Measurements from ENCODE around the gene COL16A1.

COL16A1 gene

DNA sequence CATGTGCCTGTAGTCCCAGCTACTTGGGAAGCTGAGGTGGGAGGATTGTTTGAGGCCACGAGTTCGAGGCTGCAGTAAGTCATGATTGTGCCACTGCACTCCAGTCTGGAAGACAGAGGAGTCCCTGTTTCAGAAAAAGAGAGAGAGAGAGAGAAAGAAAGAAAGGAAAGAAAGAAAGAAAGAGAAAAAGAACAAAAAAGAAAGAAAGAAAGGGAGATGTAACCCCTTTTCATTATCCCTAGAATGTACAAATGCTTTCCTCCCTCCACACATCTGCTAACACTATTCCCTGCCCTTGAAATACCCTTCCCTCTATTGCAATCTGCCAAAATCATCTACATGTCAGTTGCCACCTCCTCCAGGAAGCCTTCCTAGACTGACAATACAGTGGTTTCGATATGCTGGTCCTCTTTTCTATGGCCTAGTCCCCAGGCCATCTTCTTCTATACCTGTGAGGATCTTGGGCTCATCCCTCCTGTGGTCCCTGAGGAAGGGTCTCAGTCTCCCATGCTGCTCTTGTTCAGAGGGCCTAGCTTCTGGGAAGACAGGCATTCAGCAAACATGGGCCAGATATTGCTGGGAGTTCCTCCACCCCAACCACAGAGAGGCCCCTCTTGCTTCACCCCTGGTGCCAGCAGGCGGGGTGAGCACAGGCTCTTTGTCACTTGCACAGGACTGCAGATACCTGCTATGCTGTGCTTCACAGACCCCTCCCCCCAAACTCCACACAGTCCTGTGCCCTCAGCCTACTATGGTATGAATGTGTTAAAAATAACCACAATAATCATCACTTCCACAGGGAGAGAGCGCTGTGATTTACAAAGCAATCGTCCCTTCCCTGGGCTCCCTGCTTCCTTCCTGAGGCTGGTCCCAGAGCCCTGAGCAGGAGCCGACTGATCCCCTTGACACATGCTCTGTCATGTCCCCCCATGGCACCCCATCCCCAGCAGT, 46.2 kb upstream of the COL16A1 start:
- H3K4me3 ChIP-seq (ENCODE audit: low read length), result no peak overlapping the region
- H4K5ac ChIP-seq (ENCODE audit: low read length), result no peak overlapping the region
- H2BK5ac ChIP-seq (ENCODE audit: low read length), result no peak overlapping the region
- H3K79me1 ChIP-seq (ENCODE audit: low read length), result no peaks in the 10 kb centered on the region
- H3K4me2 ChIP-seq (ENCODE audit: low read length), result no peak overlapping the region
- peaks cover 12% of the 10 kb centered on the region for H3K4me1 ChIP-seq (ENCODE audit: control insufficient read depth, low read depth, low read length)
- no peaks in the 10 kb centered on the region for H3K36me3 ChIP-seq (ENCODE audit: control insufficient read depth, insufficient read depth, low read length)
- H3K27me3 ChIP-seq (ENCODE audit: insufficient read depth, low read length, poor library complexity), result no peaks in the 10 kb centered on the region
- H3K18ac ChIP-seq (ENCODE audit: low read length), result no peak overlapping the region
- no peak overlapping the region for H2AK5ac ChIP-seq (ENCODE audit: low read length)
- no peak overlapping the region for H3K56ac ChIP-seq (ENCODE audit: low read length)
- no CpG with 5 or more reads among the region's 7 CpGs for WGBS (ENCODE audit: extremely low coverage, insufficient coverage, low lambda C conversion rate)
- DNase-seq, result no peak
- H3K27ac ChIP-seq (ENCODE audit: low read depth, low read length), result no peak overlapping the region
- H4K8ac ChIP-seq (ENCODE audit: low read depth, low read length), result no peak overlapping the region
- no peak overlapping the region for H3K23ac ChIP-seq (ENCODE audit: low read length)
- no peak overlapping the region for H3K4ac ChIP-seq (ENCODE audit: low read depth, low read length)
- H3K9ac ChIP-seq (ENCODE audit: low read length), result no peak overlapping the region
- H3K79me2 ChIP-seq (ENCODE audit: control insufficient read depth, insufficient read depth, low read length), result no peaks in the 10 kb centered on the region
- no peak overlapping the region for H2BK15ac ChIP-seq (replicated peaks; ENCODE audit: low read depth)
- no peak overlapping the region for H2BK120ac ChIP-seq (ENCODE audit: low read depth, low read length)

DNA sequence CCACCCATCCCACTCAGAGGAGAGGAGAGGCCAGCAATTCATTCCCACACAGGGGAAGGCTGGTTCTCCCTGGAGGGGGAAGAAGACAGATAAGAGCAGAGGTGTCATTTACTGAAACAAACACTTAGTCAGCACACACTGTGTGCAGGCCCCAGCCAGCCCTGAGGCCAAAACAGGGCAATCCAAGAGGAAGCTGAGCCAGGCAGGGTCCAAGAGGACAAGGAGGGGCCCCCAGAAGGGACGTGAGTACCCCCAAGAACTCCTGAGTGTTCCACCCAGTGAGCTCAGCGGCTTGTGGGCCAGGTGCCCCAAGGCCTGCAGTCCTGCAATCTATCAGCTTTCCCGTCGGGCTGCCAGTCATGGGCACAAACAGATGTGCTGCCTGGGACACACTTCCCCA, 44.5 kb upstream of the COL16A1 start:
- Histone ChIP-seq H3K27me3 (ENCODE audit: insufficient read depth, low read length, poor library complexity) (no peaks in the 10 kb centered on the region), H3K4me3 (ENCODE audit: low read length) (no peak overlapping the region), H3K4ac (ENCODE audit: low read depth, low read length) (no peak overlapping the region), H3K56ac (ENCODE audit: low read length) (peak overlapping the region; percentile 77), H3K4me1 (ENCODE audit: control insufficient read depth, low read depth, low read length) (peaks cover 12% of the 10 kb centered on the region), H3K18ac (ENCODE audit: low read length) (no peak overlapping the region), H4K8ac (ENCODE audit: low read depth, low read length) (no peak overlapping the region), H2BK15ac (replicated peaks; ENCODE audit: low read depth) (no peak overlapping the region), H2BK120ac (ENCODE audit: low read depth, low read length) (no peak overlapping the region), H2AK5ac (ENCODE audit: low read length) (no peak overlapping the region), H3K27ac (ENCODE audit: low read depth, low read length) (no peak overlapping the region), H3K79me2 (ENCODE audit: control insufficient read depth, insufficient read depth, low read length) (no peaks in the 10 kb centered on the region), H3K23ac (ENCODE audit: low read length) (no peak overlapping the region), H3K79me1 (ENCODE audit: low read length) (no peaks in the 10 kb centered on the region), H2BK5ac (ENCODE audit: low read length) (no peak overlapping the region), H3K9ac (ENCODE audit: low read length) (peak overlapping the region; percentile 3), H4K5ac (ENCODE audit: low read length) (no peak overlapping the region), H3K36me3 (ENCODE audit: control insufficient read depth, insufficient read depth, low read length) (no peaks in the 10 kb centered on the region), H3K4me2 (ENCODE audit: low read length) (no peak overlapping the region)
- peak; percentile 69 for DNase-seq
- WGBS (ENCODE audit: extremely low coverage, insufficient coverage, low lambda C conversion rate), result no CpG with 5 or more reads among the region's 4 CpGs

DNA sequence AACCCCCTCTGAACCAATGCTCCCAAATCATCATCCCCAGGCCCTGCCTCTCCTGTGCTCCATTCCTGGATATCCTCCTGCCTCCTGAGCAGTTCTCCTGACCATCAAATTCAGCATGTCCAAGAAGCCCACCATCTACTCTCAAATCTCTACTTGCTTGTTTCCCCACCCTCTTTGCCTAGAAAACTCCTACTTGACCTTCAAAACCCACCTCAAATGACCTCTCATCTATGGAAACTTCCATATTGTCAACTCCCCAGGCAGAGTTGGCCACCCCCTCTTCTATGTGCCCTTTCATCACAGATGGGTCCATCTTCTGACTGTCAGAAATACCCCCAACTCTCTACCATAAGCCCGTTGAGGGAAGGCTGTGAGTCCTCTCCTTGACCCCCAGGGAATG, 43.5 kb upstream of the COL16A1 start:
- Histone ChIP-seq H2BK5ac (ENCODE audit: low read length) (no peak overlapping the region), H4K8ac (ENCODE audit: low read depth, low read length) (no peak overlapping the region), H3K4ac (ENCODE audit: low read depth, low read length) (no peak overlapping the region), H3K9ac (ENCODE audit: low read length) (no peak overlapping the region), H3K27ac (ENCODE audit: low read depth, low read length) (no peak overlapping the region), H3K4me2 (ENCODE audit: low read length) (no peak overlapping the region), H3K4me3 (ENCODE audit: low read length) (no peak overlapping the region), H2AK5ac (ENCODE audit: low read length) (no peak overlapping the region), H3K18ac (ENCODE audit: low read length) (no peak overlapping the region), H3K27me3 (ENCODE audit: insufficient read depth, low read length, poor library complexity) (no peaks in the 10 kb centered on the region), H2BK120ac (ENCODE audit: low read depth, low read length) (no peak overlapping the region), H3K79me2 (ENCODE audit: control insufficient read depth, insufficient read depth, low read length) (no peaks in the 10 kb centered on the region), H2BK15ac (replicated peaks; ENCODE audit: low read depth) (no peak overlapping the region), H3K36me3 (ENCODE audit: control insufficient read depth, insufficient read depth, low read length) (no peaks in the 10 kb centered on the region), H4K5ac (ENCODE audit: low read length) (no peak overlapping the region), H3K4me1 (ENCODE audit: control insufficient read depth, low read depth, low read length) (peaks cover 10% of the 10 kb centered on the region), H3K23ac (ENCODE audit: low read length) (no peak overlapping the region), H3K79me1 (ENCODE audit: low read length) (no peaks in the 10 kb centered on the region), H3K56ac (ENCODE audit: low read length) (peak overlapping the region; percentile 0)
- DNase-seq, result no peak
- no CpG with 5 or more reads among the region's 1 CpG for WGBS (ENCODE audit: extremely low coverage, insufficient coverage, low lambda C conversion rate)

DNA sequence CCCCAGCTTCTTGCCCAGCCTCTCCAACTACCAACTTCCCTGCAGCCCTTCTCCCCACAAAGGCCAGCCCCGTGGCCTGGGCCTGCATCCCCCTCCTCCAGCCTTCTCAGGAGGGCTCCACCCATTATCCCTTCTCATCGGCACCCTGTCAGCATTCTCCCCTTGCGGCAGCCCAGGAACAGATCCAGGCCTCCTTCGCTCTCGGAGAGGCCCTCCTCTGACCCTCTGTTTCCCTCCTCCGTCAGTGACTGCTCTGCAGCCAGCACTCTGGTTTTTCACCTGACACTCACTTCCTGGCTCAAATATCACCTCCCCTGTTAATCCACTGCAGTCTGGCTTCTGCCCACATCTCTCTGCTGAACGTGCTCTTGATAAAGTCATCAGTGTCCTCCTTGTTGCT, 42.9 kb upstream of the COL16A1 start:
- Histone ChIP-seq H2BK120ac (ENCODE audit: low read depth, low read length) (no peak overlapping the region), H2BK15ac (replicated peaks; ENCODE audit: low read depth) (no peak overlapping the region), H3K4me1 (ENCODE audit: control insufficient read depth, low read depth, low read length) (peaks cover 5% of the 10 kb centered on the region), H2BK5ac (ENCODE audit: low read length) (no peak overlapping the region), H2AK5ac (ENCODE audit: low read length) (no peak overlapping the region), H3K79me2 (ENCODE audit: control insufficient read depth, insufficient read depth, low read length) (no peaks in the 10 kb centered on the region), H3K79me1 (ENCODE audit: low read length) (no peaks in the 10 kb centered on the region), H3K27me3 (ENCODE audit: insufficient read depth, low read length, poor library complexity) (no peaks in the 10 kb centered on the region), H3K4me2 (ENCODE audit: low read length) (no peak overlapping the region), H3K18ac (ENCODE audit: low read length) (no peak overlapping the region), H4K5ac (ENCODE audit: low read length) (no peak overlapping the region), H3K23ac (ENCODE audit: low read length) (no peak overlapping the region), H3K4me3 (ENCODE audit: low read length) (no peak overlapping the region), H3K36me3 (ENCODE audit: control insufficient read depth, insufficient read depth, low read length) (no peaks in the 10 kb centered on the region), H3K27ac (ENCODE audit: low read depth, low read length) (no peak overlapping the region), H4K8ac (ENCODE audit: low read depth, low read length) (no peak overlapping the region), H3K9ac (ENCODE audit: low read length) (peak overlapping the region; percentile 18), H3K4ac (ENCODE audit: low read depth, low read length) (no peak overlapping the region), H3K56ac (ENCODE audit: low read length) (peak overlapping the region; percentile 22)
- no CpG with 5 or more reads among the region's 7 CpGs for WGBS (ENCODE audit: extremely low coverage, insufficient coverage, low lambda C conversion rate)
- peak; percentile 48 for DNase-seq

DNA sequence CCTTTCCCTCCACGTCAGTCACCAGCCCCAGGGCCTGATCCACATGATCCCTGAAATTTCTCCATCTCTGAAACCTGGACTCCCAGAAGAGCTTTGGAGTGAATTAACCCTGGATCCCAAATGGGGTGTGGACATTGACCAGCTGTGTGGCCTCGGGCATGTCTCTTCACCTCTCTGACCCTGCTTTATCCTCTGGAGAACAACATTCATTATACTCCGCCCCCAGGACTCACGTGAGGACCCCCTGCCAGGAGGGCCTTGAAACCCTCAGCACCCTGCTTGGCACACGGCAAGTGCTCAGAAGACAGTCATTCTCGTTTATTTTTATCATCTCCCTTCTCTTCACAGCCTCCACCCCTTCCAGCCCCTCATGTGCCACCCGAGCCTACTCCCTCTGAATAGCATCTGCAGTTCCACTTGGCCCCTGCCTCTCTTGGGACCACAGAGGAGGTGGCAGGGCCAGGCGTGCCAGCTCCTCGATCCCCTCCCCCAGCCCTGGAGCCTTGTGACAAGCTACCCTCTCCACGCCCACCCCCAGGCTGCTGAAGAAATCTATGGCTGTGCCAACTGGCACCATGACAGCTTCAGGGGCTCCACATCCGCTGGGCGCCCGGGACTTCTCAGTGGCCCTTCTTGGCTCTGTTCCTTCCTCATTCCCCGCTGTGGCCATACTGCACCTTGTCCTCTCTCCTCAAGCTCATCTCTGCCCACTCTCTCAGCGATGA, 42.3 kb upstream of the COL16A1 start:
- Histone ChIP-seq H3K27ac (ENCODE audit: low read depth, low read length) (no peak overlapping the region), H3K79me1 (ENCODE audit: low read length) (no peaks in the 10 kb centered on the region)
- WGBS (ENCODE audit: extremely low coverage, insufficient coverage, low lambda C conversion rate), result no CpG with 5 or more reads among the region's 15 CpGs

More for the DNA sequence above, 42.3 kb upstream of the COL16A1 start:
- Histone ChIP-seq H3K27me3 (ENCODE audit: insufficient read depth, low read length, poor library complexity) (no peaks in the 10 kb centered on the region), H3K4me2 (ENCODE audit: low read length) (no peak overlapping the region), H2BK120ac (ENCODE audit: low read depth, low read length) (no peak overlapping the region), H3K36me3 (ENCODE audit: control insufficient read depth, insufficient read depth, low read length) (no peaks in the 10 kb centered on the region), H3K18ac (ENCODE audit: low read length) (no peak overlapping the region), H3K79me2 (ENCODE audit: control insufficient read depth, insufficient read depth, low read length) (no peaks in the 10 kb centered on the region), H2BK15ac (replicated peaks; ENCODE audit: low read depth) (no peak overlapping the region), H3K4ac (ENCODE audit: low read depth, low read length) (no peak overlapping the region), H2BK5ac (ENCODE audit: low read length) (no peak overlapping the region), H3K4me1 (ENCODE audit: control insufficient read depth, low read depth, low read length) (peaks cover 5% of the 10 kb centered on the region), H2AK5ac (ENCODE audit: low read length) (no peak overlapping the region), H3K9ac (ENCODE audit: low read length) (peak overlapping the region; percentile 18), H3K23ac (ENCODE audit: low read length) (no peak overlapping the region), H4K5ac (ENCODE audit: low read length) (no peak overlapping the region), H3K4me3 (ENCODE audit: low read length) (no peak overlapping the region), H4K8ac (ENCODE audit: low read depth, low read length) (no peak overlapping the region), H3K56ac (ENCODE audit: low read length) (peak overlapping the region; percentile 22)
- DNase-seq, result no peak
